KG1 (cell line): Measurements from ENCODE around the gene PEPD.

ENCODE experiments used
- DNase-seq: peaks from one replicate; lab custom pipeline; 2025; lab: John Stamatoyannopoulos, UW

The PEPD gene

GRCh38 chr19:33394723-33395560 lies 126.6 kb downstream of the PEPD start:
- DNase-seq: no peak

DNA sequence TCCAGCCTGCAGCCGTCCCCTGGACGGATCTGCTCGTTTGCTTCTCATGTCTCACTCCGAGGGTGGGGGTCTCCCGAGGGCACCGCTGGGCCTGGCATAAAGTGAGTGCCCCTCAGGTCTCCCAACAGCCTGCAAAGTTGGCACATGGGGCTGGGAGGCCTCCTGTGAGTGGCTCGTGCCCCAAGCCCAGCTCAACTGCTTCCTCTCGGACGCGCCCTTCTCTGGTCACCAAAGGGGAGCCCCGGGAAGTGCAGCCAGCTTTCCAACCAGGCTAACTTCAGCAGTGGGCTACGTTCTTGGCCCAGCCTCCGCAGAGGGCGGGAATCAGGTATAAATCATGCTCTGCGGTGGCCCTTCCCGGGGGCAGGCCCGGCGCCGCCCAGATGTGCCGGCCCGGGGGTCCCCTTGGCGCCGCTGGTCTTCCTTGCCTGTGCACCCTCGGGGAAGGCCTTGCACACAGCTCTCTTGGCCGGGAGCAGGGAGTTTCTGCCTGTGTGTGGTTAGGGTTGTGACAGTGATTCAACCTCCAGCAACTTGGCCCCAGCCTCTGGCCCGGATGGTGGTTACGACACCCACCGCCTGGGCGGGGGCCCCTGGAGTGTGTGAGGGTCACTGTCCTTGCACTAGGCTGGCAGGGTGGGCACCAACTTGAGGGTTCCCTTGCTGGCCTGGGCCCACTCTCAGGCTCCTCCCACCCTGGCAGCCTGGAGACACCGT lies 127.4 kb downstream of the PEPD start:
- no peak for DNase-seq

GRCh38 chr19:33393286-33394005 lies 128.1 kb downstream of the PEPD start:
- no peak for DNase-seq

- DNase-seq: no peak
Observed at GRCh38 chr19:33392341-33393285, 129.0 kb downstream of the PEPD start.

- DNase-seq: no peak
Observed at GRCh38 chr19:33391631-33392249, 129.9 kb downstream of the PEPD start.

GRCh38 chr19:33390908-33391630 lies 130.5 kb downstream of the PEPD start:
- no peak for DNase-seq

DNA sequence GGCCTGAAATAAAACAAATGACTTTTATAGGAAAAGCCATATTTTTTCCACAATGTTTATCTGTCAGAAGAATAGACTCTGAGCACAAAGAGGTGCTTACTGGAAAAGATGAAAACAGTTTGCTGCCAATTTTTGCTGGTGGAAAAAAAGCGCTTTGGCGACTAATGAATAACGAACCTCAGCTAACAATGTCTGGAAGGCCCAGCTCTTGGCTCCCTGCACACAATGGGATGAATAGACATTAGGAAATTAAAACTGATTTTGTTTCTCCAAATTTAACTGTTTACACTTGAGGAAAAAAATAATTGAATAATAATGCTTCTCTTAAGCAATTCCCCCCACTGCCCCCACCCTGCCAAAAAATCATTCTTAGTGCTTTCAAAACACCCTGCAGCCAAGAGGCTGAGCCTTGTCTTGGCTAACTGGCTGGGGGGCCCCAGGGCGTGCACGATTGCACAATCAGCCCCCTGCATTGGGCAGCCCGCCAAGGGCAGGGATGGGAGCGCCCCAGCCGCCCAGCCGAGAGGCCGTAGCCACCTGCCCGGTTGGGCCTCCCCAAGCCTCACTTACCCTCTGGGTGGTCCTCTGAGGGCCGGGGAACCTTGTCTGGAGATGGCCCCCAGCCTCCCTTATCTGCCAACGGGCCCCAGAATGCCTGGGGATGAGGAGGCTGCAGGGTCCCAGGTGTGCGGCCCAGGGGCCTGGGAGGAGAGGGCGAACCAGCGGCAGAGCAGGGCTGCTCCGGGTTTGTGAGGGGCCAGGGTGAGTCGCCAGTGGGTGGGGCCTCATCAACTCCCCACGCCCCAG lies 131.3 kb downstream of the PEPD start:
- no peak for DNase-seq

- DNase-seq: no peak
Observed at GRCh38 chr19:33389421-33390100, 132.0 kb downstream of the PEPD start.

- no peak for DNase-seq
Observed at GRCh38 chr19:33388725-33389420, 132.7 kb downstream of the PEPD start.

GRCh38 chr19:33388231-33388724 lies 133.3 kb downstream of the PEPD start:
- no peak for DNase-seq

GRCh38 chr19:33387351-33388230 lies 134.0 kb downstream of the PEPD start:
- DNase-seq: no peak

GRCh38 chr19:33386361-33386858 lies 135.2 kb downstream of the PEPD start:
- DNase-seq: no peak

DNA sequence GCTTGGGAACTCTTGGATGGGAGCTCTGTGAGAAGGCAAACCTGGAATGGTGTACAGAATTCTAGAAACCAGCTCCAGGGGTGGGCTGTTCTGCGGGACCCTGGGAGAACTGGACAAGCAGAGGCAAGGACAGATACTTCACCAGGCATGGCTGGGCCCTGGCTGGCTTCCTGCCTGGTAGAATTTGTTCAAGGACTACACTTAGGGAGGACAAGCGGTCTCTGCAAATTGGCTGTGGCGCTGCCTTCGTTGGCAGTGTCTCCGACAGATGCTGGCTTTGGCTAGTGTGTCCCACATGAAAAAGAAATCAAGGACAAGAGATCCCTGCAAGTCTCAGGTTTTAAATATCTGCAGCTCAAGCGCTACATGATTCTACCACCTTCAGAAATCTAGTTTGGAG lies 135.6 kb downstream of the PEPD start:
- no peak for DNase-seq

- DNase-seq: no peak
Observed at GRCh38 chr19:33384983-33385382, 136.6 kb downstream of the PEPD start.

GRCh38 chr19:33383720-33384292 lies 137.8 kb downstream of the PEPD start:
- DNase-seq: no peak

DNA sequence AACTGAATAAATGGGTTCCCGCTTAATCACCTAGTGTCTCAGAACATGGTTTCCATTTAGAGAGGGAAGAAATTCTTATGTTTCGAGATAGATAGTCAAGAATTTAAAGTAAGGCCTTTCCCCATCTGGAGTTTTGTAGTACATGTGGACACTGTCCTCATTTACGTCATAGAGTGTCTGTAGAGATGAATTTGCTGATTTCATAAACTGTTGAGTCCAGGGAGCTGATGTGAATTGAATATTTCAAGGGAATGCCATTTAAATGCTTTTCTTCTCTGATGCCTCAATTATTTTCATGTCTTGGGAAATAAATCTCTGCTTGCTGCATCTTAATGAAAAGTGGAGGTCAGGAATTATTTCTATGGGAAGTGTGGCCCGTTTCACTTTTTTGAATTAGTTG lies 138.6 kb downstream of the PEPD start:
- no peak for DNase-seq

- DNase-seq: no peak
Observed at GRCh38 chr19:33382006-33382405, 139.6 kb downstream of the PEPD start.
